ENCODE results near the gene SPHK1.

SPHK1 gene

DNA sequence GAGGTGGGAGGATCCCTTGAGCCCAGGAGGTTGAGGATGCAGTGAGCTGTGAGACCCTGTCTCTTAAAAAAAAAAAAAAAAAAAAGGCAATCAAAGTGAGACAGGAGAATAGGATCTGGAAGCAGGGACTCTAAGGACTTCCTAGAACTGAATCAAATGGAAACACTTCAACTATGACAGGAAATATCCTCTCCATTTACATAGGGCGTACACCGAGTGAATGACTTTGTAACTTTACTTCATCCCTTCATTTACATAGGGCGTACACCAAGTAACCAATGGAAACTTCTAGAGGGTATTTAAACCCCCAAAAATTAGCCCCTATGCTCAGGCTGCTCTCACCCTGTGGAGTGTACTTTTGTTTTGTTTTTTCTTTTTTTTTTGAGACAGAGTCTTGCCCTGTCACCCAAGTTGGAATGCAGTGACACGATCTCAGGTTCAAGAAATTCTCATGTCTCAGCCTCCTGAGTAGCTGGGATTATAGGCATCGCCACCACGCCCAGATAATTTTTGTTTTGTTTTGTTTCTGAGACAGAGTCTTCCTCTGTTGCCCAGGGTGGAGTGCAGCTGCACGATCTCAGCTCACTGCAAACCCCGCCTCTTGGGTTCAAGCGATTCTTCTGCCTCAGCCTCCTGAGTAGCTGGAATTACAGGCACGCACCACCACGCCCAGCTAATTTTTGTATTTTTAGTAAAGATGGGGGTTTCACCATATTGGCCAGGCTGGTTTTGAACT, 21.1 kb upstream of the SPHK1 start:
- no peak for DNase-seq

DNA sequence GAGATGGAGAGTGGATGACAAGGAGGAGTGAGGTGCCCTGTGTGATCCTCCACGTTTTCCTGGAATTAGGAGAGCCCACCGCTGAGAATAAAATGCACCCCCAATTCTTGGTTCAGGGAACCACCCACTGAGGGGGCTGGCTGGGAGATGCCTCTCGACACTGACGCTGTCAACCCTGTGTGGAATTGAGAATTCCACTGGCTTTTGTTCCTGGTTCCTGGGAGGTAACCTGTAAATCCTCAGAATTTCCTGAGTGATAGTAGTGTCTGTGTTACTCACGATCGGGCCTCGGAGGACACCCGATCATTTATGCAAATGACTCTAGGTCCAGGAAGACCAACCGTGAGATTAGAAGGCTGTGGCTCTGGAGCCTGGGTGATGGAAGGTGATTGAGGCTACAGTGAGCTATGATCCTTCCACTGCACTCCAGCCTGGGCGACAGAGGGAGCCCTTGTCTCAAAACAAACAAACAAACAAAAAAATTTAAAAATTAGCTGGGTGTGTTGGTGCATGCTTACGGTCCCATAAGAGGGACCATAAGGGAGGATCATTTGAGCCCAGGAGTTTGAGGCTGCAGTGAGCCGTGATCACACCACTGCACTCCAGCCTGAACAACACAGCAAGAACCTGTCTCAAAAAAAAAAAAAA, 19.0 kb upstream of the SPHK1 start:
- no peak for DNase-seq

- DNase-seq: no peak
Observed at GRCh38 chr17:76366247-76366646, 18.2 kb upstream of the SPHK1 start.

- no peak for DNase-seq
Observed at GRCh38 chr17:76367642-76368041, 16.8 kb upstream of the SPHK1 start.

DNA sequence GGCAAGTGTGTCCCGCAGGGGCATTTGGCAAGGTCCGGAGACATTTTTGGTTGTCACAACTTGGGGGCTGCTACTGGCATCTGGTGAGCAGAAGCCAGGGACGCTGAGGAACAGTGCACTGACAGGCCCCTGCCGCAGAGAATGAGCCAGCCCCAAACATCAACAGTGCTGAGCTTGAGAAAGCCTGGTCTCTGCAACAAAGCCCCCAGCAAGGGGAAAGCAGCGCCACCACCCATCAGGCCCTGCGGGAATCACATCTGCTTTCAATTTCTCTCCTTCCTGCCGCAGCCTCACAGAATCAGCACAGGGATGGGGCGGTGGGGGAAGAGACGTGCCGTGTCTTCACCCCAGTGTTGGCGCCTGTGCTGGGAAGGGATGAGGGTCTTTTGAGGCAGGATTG, 15.9 kb upstream of the SPHK1 start:
- no peak for DNase-seq

DNA sequence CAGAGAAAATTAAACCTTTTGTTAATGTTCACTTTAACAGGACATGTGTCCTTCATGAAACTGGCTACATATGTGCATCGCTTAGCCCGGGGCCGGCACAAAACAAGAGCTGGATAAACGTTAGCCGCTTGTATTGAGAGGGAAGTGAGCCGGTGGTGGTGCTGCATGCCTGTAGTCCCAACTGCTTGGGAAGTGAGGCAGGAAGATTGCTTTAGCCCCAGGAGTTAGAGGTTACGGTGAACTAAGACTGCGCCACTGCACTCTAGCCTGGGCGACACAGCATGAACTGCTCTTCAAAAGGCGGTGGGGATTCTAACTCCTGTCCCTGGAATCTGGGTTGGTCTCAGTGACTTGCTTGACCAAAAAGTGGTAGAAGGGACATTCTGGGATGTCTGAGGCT, 15.0 kb upstream of the SPHK1 start:
- no peak for DNase-seq

DNA sequence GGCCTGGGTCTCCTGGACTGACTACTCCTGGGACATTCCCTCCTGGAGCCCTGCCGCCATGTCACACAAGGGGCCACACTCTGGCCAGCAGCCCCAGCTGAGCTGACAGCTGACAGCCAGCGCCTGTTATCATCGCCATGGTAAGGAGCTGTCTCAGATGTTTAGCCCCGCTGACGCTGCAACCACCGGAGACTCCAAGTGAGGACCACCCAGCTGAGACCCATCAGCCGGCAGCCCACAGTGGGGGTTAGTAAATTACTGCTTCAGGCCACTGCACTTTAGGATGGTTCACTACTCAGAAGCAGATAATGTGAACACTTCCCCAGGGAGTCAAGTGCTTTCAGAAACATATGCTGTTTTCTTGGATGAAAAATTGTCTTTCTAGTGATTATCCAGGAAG, 14.6 kb upstream of the SPHK1 start:
- DNase-seq: no peak

DNA sequence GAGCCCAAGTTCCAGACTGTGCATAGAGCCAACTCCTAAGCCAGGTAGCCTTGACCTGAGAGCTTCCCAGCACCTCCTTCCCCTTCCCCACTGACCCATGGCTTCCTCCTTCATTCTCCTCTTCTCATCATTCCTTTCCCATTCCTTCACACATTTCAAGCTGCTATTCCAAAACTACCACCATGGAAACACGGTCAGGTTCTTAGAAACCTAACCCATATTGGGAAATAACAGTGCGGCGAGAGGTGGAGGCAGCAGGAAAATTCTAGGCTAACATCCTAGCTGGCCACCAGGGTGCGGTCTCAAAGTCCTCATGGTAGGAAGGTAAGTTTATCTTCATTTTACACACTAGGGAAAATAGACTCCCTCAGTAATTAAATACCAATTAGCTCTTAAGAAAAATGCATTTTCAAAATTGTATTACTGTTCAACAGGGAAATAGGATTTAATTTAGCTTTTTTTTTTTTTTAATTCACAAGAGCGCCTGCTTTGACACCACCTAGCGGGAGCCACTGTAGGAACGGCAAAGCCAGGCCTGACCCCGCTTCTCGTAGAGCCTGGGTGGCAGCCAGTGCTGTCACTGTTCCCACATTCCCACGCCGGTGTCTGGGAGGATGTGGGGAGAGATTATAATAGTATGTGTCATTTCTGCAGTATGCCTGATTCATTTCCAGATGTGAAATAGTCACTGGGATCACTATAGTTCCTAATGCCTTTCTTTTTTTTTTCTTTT, 14.0 kb upstream of the SPHK1 start:
- DNase-seq: no peak

GRCh38 chr17:76371656-76372628, 12.5 kb upstream of the SPHK1 start:
- no peak for DNase-seq

DNA sequence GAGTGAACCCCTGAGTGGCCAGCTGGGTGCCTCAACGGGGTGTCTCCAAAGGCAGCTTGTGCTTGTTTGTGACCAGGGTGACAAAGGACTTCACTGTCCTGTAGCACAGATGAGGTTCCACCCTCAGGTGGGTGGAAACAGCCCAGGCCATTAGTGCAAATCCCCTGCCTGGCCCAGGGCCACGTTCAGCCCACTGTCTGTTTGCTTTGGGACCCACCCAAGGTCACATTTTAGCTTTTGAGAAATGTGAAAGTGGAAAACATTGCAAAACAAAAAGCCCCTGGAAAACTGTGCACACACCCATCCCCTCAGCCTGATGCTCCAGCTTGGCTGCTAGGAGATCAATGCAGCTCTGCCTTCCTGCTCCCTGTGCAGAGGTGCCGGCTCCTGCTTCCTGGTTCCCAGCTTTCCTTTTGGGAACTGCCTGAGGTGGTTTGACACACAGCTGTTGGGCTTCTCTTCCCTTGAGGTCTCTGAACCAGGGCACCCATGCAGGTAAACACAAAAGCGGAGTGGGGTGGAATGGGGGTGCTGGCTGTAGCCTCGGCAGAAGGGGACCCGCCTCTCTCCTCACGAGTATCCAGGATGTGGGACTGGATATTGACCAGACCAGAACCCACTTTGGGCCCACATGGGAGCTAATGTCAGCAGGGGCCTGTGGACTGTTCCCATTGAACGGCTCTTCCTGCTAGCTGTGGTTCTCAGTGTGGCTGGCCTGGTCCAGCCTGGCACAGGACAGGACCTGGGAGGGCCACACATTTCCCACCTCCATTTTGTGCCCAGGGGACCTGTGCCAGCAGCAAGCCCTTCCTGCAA, 7.9 kb upstream of the SPHK1 start:
- DNase-seq: no peak

DNA sequence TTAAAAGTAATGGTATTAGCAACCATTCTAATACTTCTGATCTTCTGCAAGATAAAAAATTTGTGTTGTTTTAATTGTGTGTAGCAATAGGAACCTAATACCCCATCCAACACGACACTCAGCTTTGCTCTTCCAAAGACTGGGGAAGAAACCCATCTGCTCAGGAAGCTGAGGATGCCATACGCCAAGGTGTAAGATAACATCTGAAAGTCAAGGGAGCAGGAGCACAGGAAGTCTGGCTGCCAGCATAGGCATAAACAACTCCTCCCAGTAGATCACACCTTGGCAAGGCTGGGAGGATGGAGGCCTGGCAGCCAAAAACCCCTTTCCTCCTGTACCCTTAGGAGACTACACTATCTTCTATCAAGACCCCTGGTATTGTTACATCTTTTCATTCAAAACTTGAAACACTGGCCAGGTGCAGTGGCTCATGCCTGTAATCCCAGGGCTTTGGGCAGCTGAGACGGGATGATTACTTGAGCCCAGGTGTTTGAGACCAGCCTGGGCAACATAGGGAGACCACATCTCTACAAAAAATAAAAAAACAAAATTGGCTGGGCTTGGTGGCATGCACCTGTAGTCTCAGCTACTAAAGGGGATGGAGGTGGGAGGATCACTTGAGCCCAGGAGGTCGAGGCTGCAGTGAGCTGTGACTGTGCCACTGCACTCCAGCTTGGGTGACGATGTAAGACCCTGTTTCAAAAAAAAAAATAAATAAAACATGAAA, 5.7 kb upstream of the SPHK1 start:
- DNase-seq: no peak

- DNase-seq: no peak
Observed at GRCh38 chr17:76379275-76379641, 5.2 kb upstream of the SPHK1 start.

DNA sequence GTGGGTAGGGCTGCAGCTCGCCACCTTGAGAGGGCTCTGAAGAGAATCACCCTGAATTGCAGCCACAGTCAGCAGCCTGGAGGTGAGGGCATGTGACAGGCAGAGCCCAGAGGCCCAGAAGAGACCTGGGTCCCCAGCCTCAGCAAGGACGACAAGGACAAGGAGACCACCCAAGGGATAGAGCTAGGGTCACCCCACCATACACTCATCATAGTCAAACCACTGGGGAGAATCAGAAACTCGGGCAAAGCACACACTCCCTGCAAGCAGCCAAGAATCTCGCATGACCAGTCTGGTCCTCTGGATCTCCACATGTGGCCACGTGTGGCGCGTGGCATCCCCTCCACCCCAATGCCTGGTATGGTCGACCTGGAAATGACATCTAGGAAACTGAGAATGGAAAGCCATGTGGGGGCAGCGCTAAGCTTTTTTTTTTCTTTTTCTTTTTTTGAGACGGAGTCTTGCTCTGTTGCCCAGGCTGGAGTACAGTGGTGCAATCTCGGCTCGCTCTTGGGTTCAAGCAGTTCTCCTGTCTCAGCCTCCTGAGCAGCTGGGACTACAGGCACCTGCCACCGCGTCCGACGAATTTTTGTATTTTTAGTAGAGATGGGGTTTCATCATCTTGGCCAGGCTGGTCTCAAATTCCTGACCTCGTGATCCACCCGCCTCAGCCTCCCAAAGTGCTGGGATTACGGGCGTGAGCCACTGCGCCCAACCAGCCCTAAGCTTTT, 4.6 kb upstream of the SPHK1 start:
- no peak for DNase-seq

GRCh38 chr17:76381633-76382350, 2.6 kb upstream of the SPHK1 start:
- no peak for DNase-seq

GRCh38 chr17:76382351-76382802, 2.0 kb upstream of the SPHK1 start:
- no peak for DNase-seq

DNA sequence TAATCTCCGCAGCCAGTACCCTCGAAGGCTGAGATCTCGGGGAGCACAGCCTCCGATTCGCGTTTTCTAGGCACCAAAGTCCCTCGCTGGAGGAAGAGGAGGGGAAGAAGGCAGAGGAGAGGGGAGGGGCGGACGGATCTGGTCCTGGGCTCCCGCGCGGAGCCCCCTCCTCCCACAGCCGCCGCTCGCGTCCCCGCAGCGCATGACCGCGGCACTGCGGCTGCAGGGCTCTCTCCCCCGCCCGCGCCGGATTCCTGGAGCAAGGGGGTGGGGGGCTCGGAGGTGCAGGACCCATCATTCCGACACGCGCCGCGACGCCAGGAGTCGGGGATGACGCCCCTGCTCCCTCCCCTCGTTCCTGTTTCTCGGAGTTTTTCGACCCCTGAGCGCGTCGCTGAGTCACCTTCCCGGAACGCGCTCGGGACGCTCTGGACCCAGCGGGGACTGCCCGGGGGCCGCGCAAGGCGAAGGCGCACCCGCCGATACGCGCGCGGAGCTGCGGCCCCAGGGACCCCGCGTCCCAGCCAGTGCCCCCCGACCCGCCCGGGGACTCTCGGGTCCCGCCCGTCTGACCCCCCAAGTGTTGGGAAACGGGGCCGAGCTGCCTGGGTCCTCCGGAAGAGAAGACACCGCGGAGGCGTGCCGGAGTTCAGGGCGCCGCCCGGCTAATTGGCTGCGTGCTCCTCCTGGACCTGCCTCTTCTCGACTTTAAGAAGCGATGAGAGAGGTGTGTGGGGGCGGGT, 1.4 kb upstream of the SPHK1 start:
- peak; percentile 69 for DNase-seq

DNA sequence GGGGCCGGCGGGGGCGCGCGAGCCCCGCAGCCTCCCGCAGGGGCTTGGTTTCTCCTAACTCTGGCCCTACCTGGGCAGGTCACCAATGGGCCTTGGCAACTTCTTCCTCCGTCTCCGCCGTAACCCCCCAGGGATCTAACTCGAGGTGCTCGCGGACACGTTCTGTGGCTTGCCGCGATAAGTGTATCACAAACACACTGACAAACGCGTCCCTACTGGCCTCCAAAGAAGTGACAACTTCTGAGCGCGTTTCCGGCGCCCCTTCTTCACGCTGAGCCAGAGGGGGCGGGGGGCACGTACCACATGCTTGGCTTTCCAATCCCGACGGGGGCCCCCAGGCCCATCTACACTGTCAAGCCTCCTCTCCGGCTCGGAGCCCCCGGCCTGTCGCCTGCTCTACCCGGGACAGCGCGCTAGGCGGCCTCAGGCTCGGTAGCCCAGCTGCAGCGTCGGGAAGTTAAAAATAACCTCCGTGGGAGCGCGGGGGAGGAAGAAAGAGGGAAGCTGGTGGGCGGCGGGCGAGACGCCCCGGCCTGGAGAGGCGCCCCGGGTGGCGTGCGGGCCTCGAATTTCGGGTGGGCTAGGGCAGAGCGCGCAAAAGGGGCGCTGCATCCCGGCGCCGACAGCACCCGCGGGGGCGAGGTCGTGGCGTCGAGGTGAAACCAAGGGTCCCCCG, 725 bp upstream of the SPHK1 start:
- peak; percentile 57 for DNase-seq

Measured in stimulated activated CD4-positive, alpha-beta T cell treated with anti-CD3 and anti-CD28 coated beads, Interleukin-1b, Interleukin-23, amount 100 ng/mL, for 48 hours (primary cell).